Activated T-helper 9 cell treated with anti-CD3 and anti-CD28 coated beads, Interleukin-2, amount 50 U/mL, for 16 hours (primary cell): ENCODE measurements around the gene HCN3.

Experiments used
- DNase-seq: peaks from one replicate; pipeline ENCODE4 v3.0.0-alpha.2; 2020; ENCODE audit warnings: low read depth

The HCN3 gene

DNA sequence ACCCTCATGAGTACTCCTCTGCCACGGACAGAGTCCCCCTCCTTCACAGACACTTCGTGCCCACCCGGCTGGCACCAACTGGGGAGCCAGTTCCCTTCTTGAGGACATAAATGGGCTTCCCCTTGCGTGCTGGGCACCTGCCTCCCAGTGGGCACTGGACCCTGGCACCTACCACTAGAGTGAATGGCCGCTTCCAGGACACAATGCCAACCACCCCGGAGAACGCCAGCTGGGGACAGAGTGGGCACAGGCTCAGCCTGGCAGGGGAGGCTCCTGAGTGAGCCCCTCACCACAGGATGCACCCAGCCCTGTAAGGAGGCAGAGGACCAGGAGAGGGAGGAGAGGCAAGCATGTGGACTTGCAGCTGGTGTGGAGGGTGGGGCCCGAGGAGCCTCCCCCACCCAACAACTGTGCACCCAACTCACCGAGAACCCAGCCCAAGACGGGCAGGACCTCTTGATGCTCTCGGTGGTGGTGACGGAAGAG, 23.0 kb upstream of the HCN3 start:
- DNase-seq = no peak

- no peak for DNase-seq
These were observed 22.5 kb upstream of the HCN3 start for GRCh38 chr1:155254714-155255242.

GRCh38 chr1:155255243-155256007, 21.8 kb upstream of the HCN3 start, which contains the start of gene ENTREP3:
Gene ENTREP3, minus strand, starts transcription at chr1:155255483. Its CDS starts 606 bp downstream, at chr1:155254877.
- peak; percentile 66 for DNase-seq

- no peak for DNase-seq
These were observed 21.0 kb upstream of the HCN3 start for GRCh38 chr1:155256058-155256852.

DNA sequence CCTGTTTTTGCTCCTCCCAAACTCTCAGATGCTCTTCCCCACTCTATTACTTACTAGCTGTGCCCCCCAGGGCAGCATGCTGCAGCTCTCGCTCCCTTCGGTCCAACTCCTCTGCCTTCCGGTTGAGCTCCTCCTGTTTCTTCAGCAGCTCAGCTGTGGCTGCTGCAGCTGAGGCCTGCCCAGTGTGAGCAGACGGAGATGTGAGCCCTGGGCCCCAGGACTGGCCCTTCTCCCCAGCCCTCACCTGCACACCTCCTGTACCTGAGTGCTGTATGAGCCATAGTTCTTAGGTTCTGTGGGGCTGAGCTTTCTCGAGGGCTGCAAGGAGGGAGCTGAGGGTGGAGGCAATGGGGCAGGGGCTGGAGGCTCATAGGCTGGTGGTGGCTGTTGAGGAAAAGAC, 17.0 kb upstream of the HCN3 start:
- DNase-seq = no peak

- DNase-seq = no peak
These were observed 15.8 kb upstream of the HCN3 start for GRCh38 chr1:155261493-155261851.

DNA sequence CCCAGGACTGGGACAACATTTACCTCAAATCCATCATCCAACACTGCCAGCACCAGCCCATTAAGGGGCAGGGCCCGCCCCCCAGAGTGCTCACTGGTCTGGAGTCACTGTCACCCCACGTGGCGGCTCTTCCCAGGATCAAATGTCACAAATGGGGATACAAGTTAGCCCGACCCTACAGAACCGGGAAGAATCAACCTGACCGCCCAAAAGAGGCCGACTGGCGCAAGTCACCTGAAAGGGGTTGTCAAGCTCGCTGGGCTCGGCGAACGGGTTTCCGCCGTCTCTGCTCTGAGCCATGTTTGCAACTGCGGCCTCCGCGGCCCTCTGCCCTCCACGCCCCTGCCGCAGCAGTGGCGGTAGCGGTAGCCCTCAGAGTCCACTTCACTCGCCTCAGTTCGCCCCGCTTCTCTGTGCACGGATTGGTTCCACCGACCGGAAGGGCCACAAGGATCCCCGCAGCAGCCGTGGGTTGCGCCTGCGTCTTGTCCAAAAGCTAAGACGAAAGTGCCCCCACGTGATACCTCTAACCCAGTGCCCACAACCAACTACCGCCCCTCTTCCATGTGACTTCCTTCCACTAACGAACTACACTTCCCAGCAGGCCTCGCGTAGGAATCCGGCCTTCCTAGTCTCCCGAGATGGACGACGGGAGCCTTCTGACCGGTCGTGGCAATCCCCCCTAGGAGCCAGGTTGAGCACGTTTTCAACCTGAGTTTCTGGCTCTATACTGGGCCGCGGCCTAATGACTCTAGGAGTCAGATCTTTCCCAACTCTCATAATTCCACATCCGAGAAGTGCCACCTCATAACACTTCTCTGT, 15.2 kb upstream of the HCN3 start, which contains the start of gene SCAMP3:
SCAMP3 (minus strand) TSS at position 509 of the 822 bp plus-strand sequence; CDS start at position 300, 209 bp downstream.
- DNase-seq = peak; percentile 80

DNA sequence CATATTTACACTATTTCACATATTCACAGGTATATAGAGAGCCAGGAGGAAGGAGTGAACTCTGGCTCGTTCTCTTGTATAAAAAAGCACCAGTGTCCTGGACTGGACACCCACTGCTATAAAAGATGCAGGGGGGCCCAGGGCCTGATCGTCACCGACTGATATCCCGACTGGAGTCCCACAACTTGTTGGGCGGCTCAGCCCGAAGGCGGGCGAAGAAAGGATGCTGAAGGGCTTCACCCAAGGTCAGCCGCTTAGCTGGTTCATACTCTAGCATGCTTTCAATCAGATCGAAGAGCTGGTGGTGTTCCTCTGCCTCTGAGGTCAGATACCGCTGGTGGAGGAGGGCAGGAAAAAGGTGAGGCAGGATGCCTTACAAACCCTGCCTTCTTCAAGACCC, 14.2 kb upstream of the HCN3 start:
- DNase-seq = no peak

GRCh38 chr1:155266553-155266952, 10.7 kb upstream of the HCN3 start:
- DNase-seq = no peak

DNA sequence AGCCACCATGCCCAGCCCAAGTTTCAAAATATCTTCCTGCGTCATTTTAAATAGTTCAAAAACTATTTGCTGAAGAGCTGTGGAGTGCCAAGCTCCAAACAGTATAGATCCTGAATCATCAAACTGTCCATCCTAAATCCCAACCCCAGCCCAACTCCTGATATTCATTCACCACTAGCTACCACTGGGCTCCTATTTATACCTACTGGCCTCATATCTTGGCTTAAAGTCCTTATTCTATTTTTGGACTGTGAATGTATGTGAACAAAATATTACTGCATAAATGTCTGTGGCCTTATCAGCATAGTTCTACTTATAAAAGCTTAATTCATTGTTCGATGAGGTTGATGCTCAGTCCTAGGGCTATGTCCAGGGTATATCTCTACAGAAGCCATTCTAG, 9.9 kb upstream of the HCN3 start:
- no peak for DNase-seq

- no peak for DNase-seq
These were observed 8.6 kb upstream of the HCN3 start for GRCh38 chr1:155268630-155269029.

DNA sequence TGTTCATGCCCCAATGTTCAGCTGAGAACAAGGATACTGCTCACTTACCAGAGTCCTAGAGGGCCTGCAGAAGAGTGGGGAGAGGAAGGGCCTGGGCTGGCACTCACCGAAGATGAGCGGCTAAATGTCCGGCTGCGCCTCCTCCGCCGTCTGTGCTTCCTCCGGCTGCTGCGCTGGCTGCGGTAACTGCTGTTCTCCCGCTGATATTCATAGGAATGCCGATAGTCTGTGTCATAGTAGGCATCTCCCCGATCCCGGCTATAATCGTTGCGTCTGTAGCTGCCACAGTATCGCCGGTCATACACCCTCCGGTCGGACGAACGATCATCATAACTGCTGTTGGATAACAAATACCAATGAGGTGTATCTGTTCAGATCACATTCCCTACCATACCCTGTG, 7.9 kb upstream of the HCN3 start:
- DNase-seq = no peak

GRCh38 chr1:155272466-155273342, 4.6 kb upstream of the HCN3 start:
- DNase-seq = no peak

GRCh38 chr1:155273343-155274245, 3.7 kb upstream of the HCN3 start, which contains the start of gene CLK2:
Gene CLK2, minus strand, starts transcription at chr1:155273504. Its CDS starts 2,527 bp downstream, at chr1:155270977.
- peak; percentile 95 for DNase-seq

DNA sequence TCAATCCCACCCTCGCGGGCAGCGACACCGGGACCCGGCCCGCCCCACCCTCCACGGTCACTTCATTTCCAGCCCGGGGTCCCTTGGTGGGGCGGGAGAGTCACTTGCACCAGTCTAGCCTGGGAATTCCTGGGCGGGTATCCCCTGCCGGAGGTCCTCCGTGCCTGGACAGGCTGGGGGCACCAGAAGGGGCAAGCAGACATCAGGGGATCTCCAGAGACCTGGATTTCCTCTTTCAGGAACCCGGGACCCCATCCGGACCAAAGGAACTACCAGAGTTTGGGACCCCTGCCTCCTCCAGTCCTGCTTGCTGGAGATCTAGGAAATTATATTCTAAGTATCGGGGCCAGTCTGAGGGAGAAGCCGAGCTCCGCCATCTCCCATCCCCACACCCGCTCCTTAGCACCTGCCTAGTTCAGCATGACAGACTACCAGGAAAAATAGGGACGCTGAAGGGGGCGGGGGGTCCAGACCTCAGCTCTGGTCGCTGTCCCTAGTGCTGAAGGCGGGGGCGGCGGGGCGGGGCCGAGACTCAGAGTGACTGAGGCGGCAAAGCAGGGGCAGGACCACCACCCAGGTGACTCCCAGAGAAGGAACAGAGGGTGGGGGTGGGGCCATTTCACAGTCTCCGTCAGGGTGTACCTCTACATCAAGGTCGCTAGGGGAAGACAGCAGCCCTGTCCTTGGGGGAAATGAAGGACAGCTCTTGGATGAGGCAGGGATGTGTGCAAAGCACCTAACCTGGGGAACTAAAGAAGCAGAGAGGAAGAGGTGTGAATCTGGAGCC, 832 bp downstream of the HCN3 start:
- peak; percentile 61 for DNase-seq

GRCh38 chr1:155278689-155279160, 1.5 kb downstream of the HCN3 start:
- DNase-seq = no peak

DNA sequence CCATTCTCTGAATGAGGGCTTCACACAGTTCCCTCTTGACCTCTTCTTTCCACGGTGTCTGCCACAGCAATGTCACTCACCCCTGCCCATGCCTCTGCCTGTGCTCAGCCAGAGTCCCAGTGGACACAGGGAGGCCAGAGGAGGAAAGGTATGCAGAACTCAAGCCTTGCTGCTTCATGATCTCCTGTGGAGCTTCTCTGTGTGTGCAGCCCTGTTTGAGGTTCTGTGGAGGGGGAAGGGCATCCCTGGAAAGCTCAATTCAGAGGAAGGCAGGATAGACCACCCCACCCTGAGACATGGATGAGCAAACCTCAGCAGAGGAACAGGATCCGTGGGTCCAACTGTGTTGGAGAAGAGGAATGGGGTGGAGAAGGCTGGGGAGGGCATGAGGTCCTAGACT, 2.0 kb downstream of the HCN3 start:
- DNase-seq = no peak

GRCh38 chr1:155282488-155283091, 5.3 kb downstream of the HCN3 start:
- DNase-seq = no peak
